Muscle of arm (tissue), 12 donors: ENCODE measurements around the gene CADPS2. TPM values are rescaled to one million over a fixed set of nuclear protein-coding genes. Genes with fewer than 3 reads are reported as not detected.

ENCODE experiments used
- DNase-seq: peaks from one replicate; pipeline ENCODE4 v3.0.0-alpha.2; 2013
- polyA plus RNA-seq, 12 donors: library from polyadenylated mRNA; unstranded; fragments of 120-200 nt; gene quantifications; one replicate each; pipeline ENCODE4 v1.2.1, GENCODE V29; 2013; ENCODE audit not compliant: insufficient read length in 12 of 12

Gene CADPS2
- polyA plus RNA-seq, 12 donors: 2.9 to 10.1 (median 4.7) TPM; not detected in 2

DNA sequence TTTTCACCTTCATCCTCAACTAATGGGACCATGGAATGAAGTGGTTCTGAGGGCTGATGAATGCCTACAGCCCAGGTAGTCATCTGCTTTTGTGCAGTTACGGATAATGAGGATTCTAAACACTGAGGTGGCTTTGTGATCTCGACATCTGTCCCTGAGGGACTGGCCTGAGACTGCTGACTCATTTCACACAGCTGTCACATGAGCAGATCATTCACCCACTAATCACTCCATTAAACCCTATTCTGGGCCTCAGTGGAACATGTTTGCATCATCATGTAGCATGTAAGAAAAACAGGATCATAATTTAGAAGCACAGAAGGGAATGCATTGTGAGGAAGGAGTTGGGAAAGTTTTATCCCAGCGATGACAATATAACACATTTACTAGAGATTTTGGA is 502.3 kb downstream of the CADPS2 start:
- DNase-seq: no peak

- no peak for DNase-seq
These were observed 505.3 kb downstream of the CADPS2 start for GRCh38 chr7:122380992-122381391.

GRCh38 chr7:122379491-122379890 is 506.8 kb downstream of the CADPS2 start:
- DNase-seq: no peak

- no peak for DNase-seq
These were observed 516.5 kb downstream of the CADPS2 start for GRCh38 chr7:122369756-122370155.

DNA sequence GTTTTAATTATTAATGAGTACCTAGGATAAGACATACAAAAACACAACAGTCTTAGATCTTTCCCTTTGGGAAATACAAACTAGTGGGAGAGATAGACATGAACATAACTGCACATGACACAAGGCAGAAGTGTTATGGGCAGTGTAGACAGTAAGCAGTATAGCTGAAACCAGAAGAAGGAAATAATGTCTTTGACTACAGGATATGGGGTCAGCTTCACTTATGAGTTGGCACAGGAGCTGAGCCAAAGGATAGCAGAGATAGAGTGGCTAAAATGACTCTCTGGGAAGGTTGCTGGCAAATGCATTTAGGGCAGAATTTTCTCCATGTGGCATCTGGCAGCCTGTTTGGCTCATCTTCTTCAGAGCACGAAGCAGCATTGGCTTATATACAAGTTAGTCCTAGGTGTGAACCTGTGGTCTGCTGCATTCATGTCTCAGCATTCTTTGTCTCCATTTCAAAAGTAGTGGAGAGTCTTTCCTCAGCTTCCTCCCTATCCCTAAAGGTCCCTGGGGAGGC is 521.4 kb downstream of the CADPS2 start:
- DNase-seq: no peak

GRCh38 chr7:122363144-122363543 is 523.1 kb downstream of the CADPS2 start:
- DNase-seq: no peak

- DNase-seq: no peak
These were observed 523.8 kb downstream of the CADPS2 start for GRCh38 chr7:122362473-122362872.

GRCh38 chr7:122354656-122355055 is 531.6 kb downstream of the CADPS2 start:
- DNase-seq: no peak

DNA sequence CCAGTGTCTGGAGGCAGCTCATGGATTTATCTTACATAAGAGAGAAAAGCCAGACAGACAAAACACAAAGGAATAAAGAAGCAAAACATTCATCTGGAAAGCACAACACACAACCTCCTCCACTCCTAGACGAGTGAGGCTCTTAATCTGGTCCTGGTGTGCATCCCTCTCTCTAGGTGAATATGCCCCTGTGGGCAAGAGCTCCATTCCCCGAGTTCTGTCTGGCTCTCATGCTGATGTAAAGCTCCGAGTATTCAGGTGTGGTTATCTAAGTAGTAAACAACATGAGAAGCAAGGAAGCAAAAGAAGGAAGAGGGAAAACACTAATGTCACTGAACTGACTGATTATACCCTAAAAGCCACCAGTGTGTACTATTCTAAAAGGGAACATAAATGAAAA is 533.8 kb downstream of the CADPS2 start:
- DNase-seq: no peak

- no peak for DNase-seq
These were observed 535.6 kb downstream of the CADPS2 start for GRCh38 chr7:122350701-122351100.

DNA sequence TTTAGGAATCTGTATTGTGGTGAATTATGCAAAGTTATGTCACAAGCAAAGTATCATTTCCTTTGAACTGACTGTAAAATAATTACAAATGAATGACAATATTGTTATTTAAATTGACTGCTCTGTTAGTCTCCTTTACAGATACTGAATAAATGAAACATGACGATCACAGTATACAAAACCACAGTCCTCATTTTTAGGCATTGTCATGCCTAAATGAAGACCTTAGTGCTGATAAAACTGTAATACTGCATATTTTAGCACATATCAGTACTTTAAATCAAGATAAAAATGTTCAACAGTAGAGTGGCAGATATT is 542.0 kb downstream of the CADPS2 start:
- DNase-seq: no peak

DNA sequence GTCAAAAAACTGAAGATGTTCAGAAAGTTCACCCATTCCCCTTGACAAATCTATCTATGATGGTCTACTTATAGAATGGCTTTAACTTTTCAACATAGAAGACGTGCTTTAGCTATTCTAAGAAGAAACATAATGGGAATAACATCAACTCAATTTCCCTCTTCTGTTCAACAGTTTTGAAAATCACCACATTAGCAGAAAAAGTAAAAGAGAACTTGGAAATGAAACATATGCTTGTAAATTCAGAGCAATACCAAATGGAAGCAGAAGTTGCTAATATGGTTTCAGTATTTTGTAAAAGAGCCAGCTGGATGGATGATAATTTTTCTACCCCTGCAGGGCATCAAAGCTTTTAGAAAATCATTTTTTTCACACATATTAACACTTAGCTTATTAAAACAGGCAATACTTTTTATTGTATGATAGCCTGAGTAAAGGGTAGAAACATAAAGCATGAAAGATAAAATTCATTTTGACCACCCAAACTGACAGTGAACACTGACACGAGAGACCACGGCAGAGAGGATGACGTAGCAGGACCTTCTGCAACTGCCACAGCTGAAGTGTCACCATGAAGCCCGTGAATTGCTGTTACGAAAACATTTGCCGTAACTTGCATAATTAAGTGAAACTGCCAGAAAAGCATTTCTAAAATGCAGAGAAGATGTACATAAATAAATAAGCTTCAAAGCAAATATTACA is 542.5 kb downstream of the CADPS2 start:
- DNase-seq: no peak

- DNase-seq: no peak
These were observed 545.8 kb downstream of the CADPS2 start for GRCh38 chr7:122340427-122340826.

GRCh38 chr7:122339145-122339904 is 546.9 kb downstream of the CADPS2 start:
- no peak for DNase-seq

DNA sequence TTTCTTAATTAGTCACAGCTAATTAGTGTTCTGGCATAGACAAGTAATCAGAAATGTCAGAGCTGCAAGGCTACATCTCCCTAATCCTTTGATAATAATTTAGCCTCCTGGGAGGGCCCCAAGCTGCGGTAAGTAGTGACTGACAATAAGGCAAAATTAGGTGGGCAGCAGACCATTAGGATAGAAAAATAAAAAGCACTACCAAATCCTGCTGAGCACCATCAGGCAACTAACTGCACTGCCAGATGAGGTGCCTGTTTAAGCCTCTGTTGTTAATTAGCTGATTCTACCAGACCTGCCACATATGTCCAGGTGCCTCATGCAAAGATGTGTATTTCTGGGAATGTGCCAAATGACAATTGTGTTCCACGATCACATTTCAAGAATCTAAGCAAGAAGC is 549.2 kb downstream of the CADPS2 start:
- no peak for DNase-seq

- no peak for DNase-seq
These were observed 557.0 kb downstream of the CADPS2 start for GRCh38 chr7:122329145-122329802.

DNA sequence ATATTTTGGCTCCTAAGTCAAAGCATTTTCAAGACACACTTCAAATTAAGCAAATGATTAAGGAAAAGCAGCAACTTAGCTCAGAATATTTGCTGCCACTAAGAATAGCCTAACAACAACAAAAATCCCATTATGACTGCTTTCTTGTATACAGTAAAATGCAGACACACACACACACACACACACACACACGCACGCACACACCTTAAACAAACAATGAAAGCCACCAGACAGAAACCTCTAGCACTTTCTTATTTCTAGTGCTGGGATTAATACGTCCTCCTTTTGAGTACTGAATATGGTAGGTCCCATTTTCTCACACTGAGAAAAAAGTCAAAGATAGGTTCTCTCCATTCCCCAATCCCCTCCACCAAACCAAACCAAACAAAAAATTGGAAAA is 558.3 kb downstream of the CADPS2 start:
- DNase-seq: no peak

GRCh38 chr7:122316467-122317388 is 569.5 kb downstream of the CADPS2 start:
- no peak for DNase-seq

- no peak for DNase-seq
These were observed 570.5 kb downstream of the CADPS2 start for GRCh38 chr7:122315507-122316466.

- DNase-seq: no peak
These were observed 572.0 kb downstream of the CADPS2 start for GRCh38 chr7:122314284-122314683.

GRCh38 chr7:122312789-122313188 is 573.5 kb downstream of the CADPS2 start:
- no peak for DNase-seq
